HG03108 (cell line): ENCODE measurements around the gene NSFL1C.
"Not testable (repeated sequence)": the region's sequence is repeated elsewhere in the genome, so short reads cannot be mapped to it uniquely, and the experiment has no call there.

ENCODE experiments used
- ATAC-seq: cut with Tn5 transposase; IDR thresholded peaks from one replicate; pipeline ENCODE4 v1.9.1; 2021; ENCODE audit warnings: moderate library complexity; ENCODE audit not compliant: unreplicated experiment

NSFL1C gene

GRCh38 chr20:1427457-1428054 lies 39.1 kb downstream of the NSFL1C start:
- ATAC-seq, result no peak

- ATAC-seq, result no peak
These were observed 40.3 kb downstream of the NSFL1C start for GRCh38 chr20:1426231-1426849.

DNA sequence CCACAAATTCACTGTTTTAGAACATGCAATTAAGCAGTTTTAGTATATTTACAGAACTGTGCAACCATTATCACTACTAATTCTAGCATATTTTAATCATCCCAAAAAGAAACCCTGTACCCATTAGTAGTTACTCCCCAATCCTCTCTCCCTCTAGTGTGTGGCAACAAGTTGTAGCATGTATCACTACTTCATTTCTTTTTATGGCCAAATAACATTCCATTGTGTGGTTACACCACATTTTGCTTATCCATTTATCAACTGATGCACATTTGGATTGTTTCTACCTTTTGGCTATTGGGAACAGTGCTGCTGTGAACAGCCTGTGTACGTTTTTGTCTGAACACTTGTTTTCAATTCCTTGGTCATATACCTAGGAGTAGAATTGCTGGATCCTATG lies 42.3 kb downstream of the NSFL1C start:
- no peak for ATAC-seq

DNA sequence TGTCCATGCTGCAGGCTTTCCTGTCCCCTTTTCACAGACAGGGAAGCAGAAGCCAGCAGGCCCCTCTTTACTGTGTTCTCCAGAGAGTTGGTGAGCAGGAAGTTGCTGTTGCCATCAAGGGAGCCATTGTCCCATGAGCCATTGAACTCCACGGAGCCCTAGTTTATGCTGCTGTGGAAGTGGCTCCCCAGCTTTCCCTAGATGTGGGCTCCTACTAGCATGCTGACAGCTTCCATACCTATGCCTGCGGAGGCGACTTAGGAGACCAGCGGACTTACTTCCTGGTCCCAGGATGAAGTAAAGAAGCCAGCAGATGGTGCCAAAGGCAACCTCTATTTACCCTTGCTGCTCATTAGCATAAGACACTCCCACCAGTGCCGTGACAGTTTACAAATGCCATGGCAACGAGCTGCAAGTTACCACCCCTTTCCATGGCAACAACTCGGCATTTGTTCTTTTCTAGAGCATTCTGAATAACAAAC lies 43.0 kb downstream of the NSFL1C start:
- ATAC-seq, result no peak

- ATAC-seq, result no peak
These were observed 43.4 kb downstream of the NSFL1C start for GRCh38 chr20:1423206-1423605.

- ATAC-seq, result no peak
These were observed 43.9 kb downstream of the NSFL1C start for GRCh38 chr20:1422753-1423152.

DNA sequence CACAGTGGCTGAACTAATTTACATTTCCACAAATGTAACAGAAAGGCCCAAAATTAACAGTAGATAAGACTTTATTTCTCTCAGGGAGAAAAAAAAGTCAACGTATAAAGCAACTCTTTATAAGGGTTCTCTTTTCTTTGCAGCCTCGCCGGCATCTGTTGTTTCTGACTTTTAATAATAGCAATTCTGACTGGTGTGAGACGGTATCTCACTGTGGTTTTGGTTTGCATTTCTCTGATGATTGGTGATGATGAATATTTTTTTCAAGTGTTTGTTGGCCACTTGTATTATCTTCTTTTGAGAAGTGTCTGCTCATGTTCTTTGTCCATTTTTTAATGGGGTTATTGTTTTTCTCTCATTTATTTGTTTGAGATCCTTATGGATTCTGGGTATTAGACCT lies 46.6 kb downstream of the NSFL1C start:
- ATAC-seq, result no peak

GRCh38 chr20:1418350-1418749 lies 48.3 kb downstream of the NSFL1C start:
- no peak for ATAC-seq

DNA sequence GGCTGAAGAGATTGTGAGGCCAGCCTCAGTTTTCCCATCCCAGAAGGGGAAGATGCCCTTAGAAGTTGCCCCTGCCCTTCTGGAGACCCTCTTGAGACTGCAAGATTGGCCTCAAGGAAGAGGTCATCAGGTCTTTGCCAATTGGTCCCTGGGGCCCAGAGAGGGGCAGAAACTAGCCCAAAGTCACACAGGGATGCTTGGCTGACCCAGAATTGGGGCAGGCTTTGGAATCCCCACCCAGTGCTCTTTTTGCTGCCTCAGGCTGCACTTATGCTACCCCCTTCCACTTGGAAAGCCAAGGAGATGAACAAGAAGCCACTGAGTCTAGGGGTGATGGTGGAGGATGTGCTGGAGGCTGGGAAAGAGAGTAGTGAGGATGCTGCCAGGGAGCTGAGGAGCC lies 48.9 kb downstream of the NSFL1C start:
- ATAC-seq, result no peak

DNA sequence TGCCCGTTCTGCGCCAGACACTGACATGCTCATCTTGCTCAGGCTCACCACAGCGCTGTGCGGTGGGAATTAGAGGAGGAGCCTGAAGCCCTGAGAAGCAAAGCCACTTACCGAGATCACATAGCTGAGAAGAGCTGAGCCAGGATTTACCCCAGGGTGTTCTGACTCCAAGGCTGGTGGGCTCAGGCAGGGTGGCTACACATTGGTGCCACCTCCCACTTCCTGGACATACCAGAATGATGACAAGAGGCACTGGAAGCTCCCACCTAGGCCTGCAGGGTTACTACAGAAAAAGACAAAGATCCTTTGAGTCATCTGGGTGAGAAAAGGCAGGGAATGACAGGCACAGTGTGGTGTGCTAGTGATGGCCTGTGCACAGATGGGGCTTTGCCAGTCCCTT lies 49.4 kb downstream of the NSFL1C start:
- ATAC-seq, result no peak

- ATAC-seq, result no peak
These were observed 50.8 kb downstream of the NSFL1C start for GRCh38 chr20:1415667-1416468.

DNA sequence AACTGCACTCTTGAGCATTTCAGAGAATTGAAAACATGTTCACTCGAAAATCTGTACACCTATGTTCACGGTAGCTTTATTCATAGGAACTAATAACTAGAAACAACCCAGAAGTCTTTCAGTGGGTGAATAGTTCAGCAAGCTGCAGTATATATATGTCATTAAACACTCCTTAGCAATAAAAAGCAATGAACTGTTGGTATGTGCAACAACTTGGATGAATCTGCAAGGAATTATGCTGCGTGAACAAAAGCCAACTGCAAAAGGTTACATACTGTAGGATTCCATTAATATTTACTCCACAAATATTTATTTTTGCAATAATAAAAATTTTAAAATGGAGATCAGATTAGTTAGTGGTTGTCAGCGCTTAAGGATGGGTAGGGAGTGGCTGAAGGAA lies 51.7 kb downstream of the NSFL1C start:
- no peak for ATAC-seq

DNA sequence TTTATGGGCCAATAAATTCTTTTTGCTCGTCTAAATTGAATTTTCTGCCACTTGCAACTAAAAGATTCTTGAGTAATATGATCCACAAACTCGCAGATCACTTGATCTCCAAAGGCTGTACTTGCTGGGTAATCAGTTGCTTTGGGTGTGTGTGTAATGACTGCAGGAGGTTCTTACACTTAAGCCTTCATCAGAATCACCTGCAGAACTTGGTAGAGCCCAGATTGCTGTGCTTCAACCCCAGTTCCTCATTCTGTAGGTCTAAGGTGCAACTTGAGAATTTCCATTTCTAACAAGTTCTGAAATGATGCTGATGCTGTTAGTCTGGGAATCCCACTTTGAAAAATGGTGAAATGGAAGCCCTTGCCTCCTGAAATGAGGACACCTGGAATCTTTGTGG lies 60.8 kb downstream of the NSFL1C start:
- ATAC-seq, result no peak

- no peak for ATAC-seq
These were observed 63.0 kb downstream of the NSFL1C start for GRCh38 chr20:1403624-1404023.

- no peak for ATAC-seq
These were observed 64.5 kb downstream of the NSFL1C start for GRCh38 chr20:1402149-1402548.

DNA sequence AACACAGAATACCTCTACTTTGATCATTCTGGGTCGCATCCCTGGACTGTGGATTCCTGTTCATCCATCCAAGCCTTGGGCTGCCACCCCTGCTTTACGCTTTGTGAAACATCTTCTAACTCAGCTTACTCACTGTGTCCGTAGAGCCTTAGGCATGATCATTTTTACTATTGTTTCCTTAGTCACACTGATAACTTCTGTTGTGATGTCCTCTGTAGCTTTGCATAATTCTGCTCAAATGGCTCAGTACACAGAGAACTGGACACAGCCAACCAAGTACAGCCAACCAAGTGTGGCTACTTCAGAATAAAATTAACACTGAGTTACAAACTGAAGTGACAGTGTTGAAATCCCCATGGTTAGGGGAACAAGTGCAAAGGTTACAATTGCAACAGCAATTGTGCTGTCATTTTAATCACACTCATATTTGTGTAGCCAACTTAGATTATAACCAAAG lies 65.2 kb downstream of the NSFL1C start:
- ATAC-seq, result no peak

GRCh38 chr20:1399678-1400366 lies 66.8 kb downstream of the NSFL1C start:
- ATAC-seq, result not testable (repeated sequence)

DNA sequence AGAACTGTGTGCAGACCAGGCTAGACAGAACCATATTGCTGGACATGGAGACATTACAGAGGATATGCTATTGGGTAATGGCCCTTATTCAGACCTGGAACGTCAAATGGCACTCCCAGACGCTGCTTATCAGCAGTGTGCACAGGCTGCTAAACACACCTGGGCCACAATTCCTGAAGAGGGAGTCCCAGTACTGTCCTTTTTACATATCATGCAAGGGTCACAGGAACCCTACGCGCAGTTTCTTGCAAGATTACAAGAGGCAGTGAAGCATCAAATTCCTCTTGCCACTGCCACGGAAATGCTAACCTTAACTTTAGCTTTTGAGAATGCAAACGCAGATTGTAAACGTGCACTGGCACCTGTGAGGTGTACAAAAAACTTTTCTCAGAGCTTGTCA lies 68.5 kb downstream of the NSFL1C start:
- ATAC-seq, result not testable (repeated sequence)

DNA sequence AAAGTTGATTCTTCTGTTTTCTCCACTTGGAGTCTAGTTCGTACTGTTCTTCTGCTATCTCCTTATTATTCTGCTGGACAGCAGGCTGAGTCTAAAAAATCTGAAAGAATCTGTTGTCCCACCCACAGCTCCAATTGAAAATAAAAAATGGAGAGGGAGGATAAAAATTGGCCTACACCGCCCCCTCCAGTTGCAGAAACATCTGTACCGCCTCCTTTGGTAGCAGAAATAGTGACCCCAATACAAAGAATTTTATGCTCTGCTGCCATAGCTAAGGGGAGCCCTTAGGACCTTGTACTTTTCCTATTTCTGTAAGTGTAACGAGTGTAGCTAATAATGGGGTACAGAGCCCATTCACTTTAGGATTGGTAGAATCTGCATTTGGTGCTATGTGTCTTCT lies 68.9 kb downstream of the NSFL1C start:
- ATAC-seq, result no peak

GRCh38 chr20:1396702-1397101 lies 69.9 kb downstream of the NSFL1C start:
- ATAC-seq, result no peak

- ATAC-seq, result no peak
These were observed 70.4 kb downstream of the NSFL1C start for GRCh38 chr20:1396264-1396663.
